ENCODE measurements around the gene SERINC3.

GRCh38 chr20:44467289-44467883 lies 54.5 kb downstream of the SERINC3 start:
- TF ChIP-seq, protein P1, sequence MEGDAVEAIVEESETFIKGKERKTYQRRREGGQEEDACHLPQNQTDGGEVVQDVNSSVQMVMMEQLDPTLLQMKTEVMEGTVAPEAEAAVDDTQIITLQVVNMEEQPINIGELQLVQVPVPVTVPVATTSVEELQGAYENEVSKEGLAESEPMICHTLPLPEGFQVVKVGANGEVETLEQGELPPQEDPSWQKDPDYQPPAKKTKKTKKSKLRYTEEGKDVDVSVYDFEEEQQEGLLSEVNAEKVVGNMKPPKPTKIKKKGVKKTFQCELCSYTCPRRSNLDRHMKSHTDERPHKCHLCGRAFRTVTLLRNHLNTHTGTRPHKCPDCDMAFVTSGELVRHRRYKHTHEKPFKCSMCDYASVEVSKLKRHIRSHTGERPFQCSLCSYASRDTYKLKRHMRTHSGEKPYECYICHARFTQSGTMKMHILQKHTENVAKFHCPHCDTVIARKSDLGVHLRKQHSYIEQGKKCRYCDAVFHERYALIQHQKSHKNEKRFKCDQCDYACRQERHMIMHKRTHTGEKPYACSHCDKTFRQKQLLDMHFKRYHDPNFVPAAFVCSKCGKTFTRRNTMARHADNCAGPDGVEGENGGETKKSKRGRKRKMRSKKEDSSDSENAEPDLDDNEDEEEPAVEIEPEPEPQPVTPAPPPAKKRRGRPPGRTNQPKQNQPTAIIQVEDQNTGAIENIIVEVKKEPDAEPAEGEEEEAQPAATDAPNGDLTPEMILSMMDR (IDR thresholded peaks at IDR 0.05), result no peak
- TF ChIP-seq EP300 (IDR thresholded peaks at IDR 0.05; ENCODE audit: borderline replicate concordance in 1 of 2, low read depth in 1 of 2, low read length in 1 of 2) (no peak), USF2 (IDR thresholded peaks at IDR 0.05; ENCODE audit: borderline replicate concordance, low read depth, low read length) (no peak), POLR2AphosphoS5 (IDR thresholded peaks at IDR 0.05; ENCODE audit: low read depth, low read length) (no peak), PBX3 (IDR thresholded peaks at IDR 0.05) (no peak), ELF1 (IDR thresholded peaks at IDR 0.05) (no peak)
- TF ChIP-seq, protein P2, sequence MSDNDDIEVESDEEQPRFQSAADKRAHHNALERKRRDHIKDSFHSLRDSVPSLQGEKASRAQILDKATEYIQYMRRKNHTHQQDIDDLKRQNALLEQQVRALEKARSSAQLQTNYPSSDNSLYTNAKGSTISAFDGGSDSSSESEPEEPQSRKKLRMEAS (IDR thresholded peaks at IDR 0.05; ENCODE audit: low read depth), result no peak

All from SK-N-SH (cell line).